ENCODE data around the gene ATOSB. TPM values are rescaled to one million over a fixed set of nuclear protein-coding genes. Genes with fewer than 3 reads are reported as not detected.

ATOSB gene
- total RNA-seq, 2 donors from 2014 or later: 19.6 to 22.2 TPM

- H3K4me3 ChIP-seq: no peak overlapping the region
- no peak for DNase-seq (ENCODE audit: low spot score)
- peaks cover 0 to 42% of the 10 kb centered on the region in 2 donors for H3K4me1 ChIP-seq
- H3K36me3 ChIP-seq: peaks cover 53% of the 10 kb centered on the region
- TF ChIP-seq CTCF (IDR thresholded peaks at IDR 0.05): no peak
- H3K27ac ChIP-seq: no peak overlapping the region
- H3K27me3 ChIP-seq: no peaks in the 10 kb centered on the region
- H3K9me3 ChIP-seq: no peaks in the 10 kb centered on the region
These were observed 9.9 kb downstream of the ATOSB start for GRCh38 chr9:35105571-35106342.

GRCh38 chr9:35105126-35105525, 10.5 kb downstream of the ATOSB start:
- no peak for TF ChIP-seq CTCF (IDR thresholded peaks at IDR 0.05)
- Histone ChIP-seq H3K27ac (no peak overlapping the region), H3K36me3 (peaks cover 59% of the 10 kb centered on the region), H3K4me1 (peaks cover 0 to 36% of the 10 kb centered on the region in 2 donors), H3K4me3 (no peak overlapping the region), H3K27me3 (no peaks in the 10 kb centered on the region), H3K9me3 (no peaks in the 10 kb centered on the region)
- DNase-seq (ENCODE audit: low spot score): no peak

GRCh38 chr9:35104586-35104985, 11.1 kb downstream of the ATOSB start:
- no peak for DNase-seq (ENCODE audit: low spot score)
- peaks cover 62% of the 10 kb centered on the region for H3K36me3 ChIP-seq
- H3K27ac ChIP-seq: no peak overlapping the region
- H3K9me3 ChIP-seq: no peaks in the 10 kb centered on the region
- H3K27me3 ChIP-seq: no peaks in the 10 kb centered on the region
- no peak overlapping the region for H3K4me3 ChIP-seq
- H3K4me1 ChIP-seq: peaks cover 0 to 30% of the 10 kb centered on the region in 2 donors
- no peak for TF ChIP-seq CTCF (IDR thresholded peaks at IDR 0.05)

- no peak for DNase-seq (ENCODE audit: low spot score)
- no peak for TF ChIP-seq CTCF (IDR thresholded peaks at IDR 0.05)
- peak overlapping the region; percentile 64 to 74 for H3K4me3 ChIP-seq
- H3K27ac ChIP-seq: peak overlapping the region; percentile 82 to 87
- no peaks in the 10 kb centered on the region for H3K27me3 ChIP-seq
- peaks cover 62% of the 10 kb centered on the region for H3K36me3 ChIP-seq
- H3K9me3 ChIP-seq: no peaks in the 10 kb centered on the region
- peaks cover 0 to 25% of the 10 kb centered on the region in 2 donors for H3K4me1 ChIP-seq
These were observed 11.9 kb downstream of the ATOSB start for GRCh38 chr9:35103660-35104191.

GRCh38 chr9:35102769-35103659, 12.6 kb downstream of the ATOSB start, which contains the start of gene STOML2:
Gene STOML2, minus strand, starts transcription at chr9:35103131. Its CDS starts 37 bp downstream, at chr9:35103094.
- Histone ChIP-seq H3K4me1 (peaks cover 0 to 25% of the 10 kb centered on the region in 2 donors), H3K4me3 (peak within 1 kb of the TSS; percentile 64 to 74), H3K36me3 (peaks cover 55% of the 10 kb centered on the region), H3K9me3 (no peaks in the 10 kb centered on the region), H3K27me3 (no peaks in the 10 kb centered on the region), H3K27ac (peak within 1 kb of the TSS; percentile 82 to 87)
- TF ChIP-seq CTCF (IDR thresholded peaks at IDR 0.05): no peak
- peak; percentile 96 for DNase-seq (ENCODE audit: low spot score)
